DND-41 (cell line): Measurements from ENCODE around the gene CLDN11.

ENCODE experiments used
- ATAC-seq: fragments of 200-7000 bp; cut with Tn5 transposase; 3 replicates; pipeline ENCODE4 v1.9.1; 2021; ENCODE audit warnings: low read depth; ENCODE audit not compliant: insufficient read depth
- DNase-seq: peaks from one replicate; pipeline ENCODE4 v3.0.0-alpha.2; 2020
- H2AFZ ChIP-seq: 2 replicates; pipeline ENCODE4 v1.6.0; 2012; ENCODE audit warnings: low read depth, low read length
- H3K27ac ChIP-seq: 2 replicates; pipeline ENCODE4 v1.5.1; 2012; ENCODE audit warnings: low read length, inconsistent platforms
- H3K27me3 ChIP-seq: fragments of 200-600 bp; sonication (generic); 2 replicates; pipeline ENCODE4 v1.6.0; 2012; ENCODE audit warnings: low read length, mild to moderate bottlenecking, inconsistent platforms; ENCODE audit not compliant: insufficient read depth, poor library complexity
- H3K36me3 ChIP-seq: 2 replicates; pipeline ENCODE4 v1.5.1; 2012; ENCODE audit warnings: low read length, inconsistent platforms; ENCODE audit not compliant: insufficient read depth
- H3K4me1 ChIP-seq: 2 replicates; pipeline ENCODE4 v1.5.1; 2012; ENCODE audit warnings: mild to moderate bottlenecking, low read length; ENCODE audit not compliant: insufficient read depth
- H3K4me2 ChIP-seq: 2 replicates; pipeline ENCODE4 v1.6.0; 2012; ENCODE audit warnings: mild to moderate bottlenecking, moderate library complexity, low read length, inconsistent platforms; ENCODE audit not compliant: insufficient read depth
- H3K4me3 ChIP-seq, 2 experiments: fragments of 200-600 bp in 1 of 2; shearing (Covaris generic) in 1 of 2; 2 replicates each; pipeline ENCODE4 v1.5.1; 2012 to 2016; ENCODE audit warnings: inconsistent platforms in 2 of 2, low read length in 2 of 2, mild to moderate bottlenecking in 2 of 2, low read depth in 1 of 2, moderate library complexity in 1 of 2
- H3K79me2 ChIP-seq: 2 replicates; pipeline ENCODE4 v1.6.0; 2012; ENCODE audit warnings: low read length, inconsistent platforms; ENCODE audit not compliant: insufficient read depth
- H3K9ac ChIP-seq: 2 replicates; pipeline ENCODE4 v1.6.0; 2012; ENCODE audit warnings: low read depth, mild to moderate bottlenecking, inconsistent platforms, low read length, moderate library complexity
- H3K9me3 ChIP-seq: 2 replicates; pipeline ENCODE4 v1.5.1; 2012; ENCODE audit warnings: low read length, moderate library complexity, mild to moderate bottlenecking, inconsistent platforms; ENCODE audit not compliant: insufficient read depth, severe bottlenecking
- H4K20me1 ChIP-seq: 2 replicates; pipeline ENCODE4 v1.6.0; 2012; ENCODE audit warnings: low read length; ENCODE audit not compliant: insufficient read depth
- CTCF ChIP-seq: IDR thresholded peaks from 2 replicates; pipeline ENCODE4 v1.5.1; 2012; ENCODE audit warnings: borderline replicate concordance, low read length, moderate library complexity, mild to moderate bottlenecking; ENCODE audit not compliant: poor library complexity, severe bottlenecking; ENCODE audit errors: extremely low read depth
- EZH2 ChIP-seq: IDR thresholded peaks from 3 replicates; pipeline ENCODE4 v1.6.1; 2012; ENCODE audit warnings: borderline replicate concordance, low read depth, mild to moderate bottlenecking, moderate library complexity, low read length, inconsistent platforms; ENCODE audit not compliant: severe bottlenecking

The CLDN11 gene

GRCh38 chr3:170418422-170419398, at the start of gene CLDN11:
Gene CLDN11 (plus strand): TSS chr3:170418868. CDS start chr3:170419067, 199 bp downstream.
- Histone ChIP-seq H3K9ac (no peak within 1 kb of the TSS), H3K36me3 (no peaks in the 10 kb centered on the region), H3K4me2 (no peak within 1 kb of the TSS), H4K20me1 (no peaks in the 10 kb centered on the region), H2AFZ (no peak within 1 kb of the TSS), H3K4me1 (no peaks in the 10 kb centered on the region), H3K79me2 (no peaks in the 10 kb centered on the region), H3K9me3 (no peaks in the 10 kb centered on the region), H3K4me3 (no peak within 1 kb of the TSS), H3K27me3 (no peaks in the 10 kb centered on the region), H3K27ac (no peak within 1 kb of the TSS)
- ATAC-seq (no peak), DNase-seq (no peak)
- TF ChIP-seq CTCF (no peak), EZH2 (no peak)

GRCh38 chr3:170368921-170369320, 49.7 kb upstream of the CLDN11 start:
- H2AFZ ChIP-seq, result no peak overlapping the region
- no peak for ATAC-seq
- DNase-seq, result no peak
- H3K79me2 ChIP-seq, result 0 out of 2 replicates have a peak, but pooled peaks cover 4% of the 10 kb centered on the region
- H3K9me3 ChIP-seq, result no peaks in the 10 kb centered on the region
- H3K4me2 ChIP-seq, result no peak overlapping the region
- no peak overlapping the region for H3K27ac ChIP-seq
- no peaks in the 10 kb centered on the region for H3K27me3 ChIP-seq
- H3K4me3 ChIP-seq, result no peak overlapping the region
- H3K9ac ChIP-seq, result no peak overlapping the region
- 0 out of 2 replicates have a peak, but pooled peaks cover 3% of the 10 kb centered on the region for H3K4me1 ChIP-seq
- no peaks in the 10 kb centered on the region for H3K36me3 ChIP-seq
- peak; percentile 28 for TF ChIP-seq CTCF
- TF ChIP-seq EZH2, result no peak
- no peaks in the 10 kb centered on the region for H4K20me1 ChIP-seq

- H2AFZ ChIP-seq, result no peak overlapping the region
- no peak overlapping the region for H3K4me3 ChIP-seq
- H4K20me1 ChIP-seq, result no peaks in the 10 kb centered on the region
- H3K4me2 ChIP-seq, result no peak overlapping the region
- H3K4me1 ChIP-seq, result no peaks in the 10 kb centered on the region
- no peaks in the 10 kb centered on the region for H3K27me3 ChIP-seq
- no peak for TF ChIP-seq EZH2
- TF ChIP-seq CTCF, result no peak
- H3K9me3 ChIP-seq, result no peaks in the 10 kb centered on the region
- H3K36me3 ChIP-seq, result no peaks in the 10 kb centered on the region
- DNase-seq (no peak), ATAC-seq (no peak)
- no peak overlapping the region for H3K9ac ChIP-seq
- 0 out of 2 replicates have a peak, but pooled peaks cover 4% of the 10 kb centered on the region for H3K79me2 ChIP-seq
- no peak overlapping the region for H3K27ac ChIP-seq
These were observed 46.3 kb upstream of the CLDN11 start for GRCh38 chr3:170372190-170372879.
